ENCODE data around the gene RPL10. TPM values are rescaled to one million over a fixed set of nuclear protein-coding genes. Genes with fewer than 3 reads are reported as not detected.
A peak's percentile ranks its signal among the peaks of the same experiment; 100 is the strongest.

RPL10 gene
- total RNA-seq, 4 donors from 2014 or later, result 1,199 to 6,548 (median 3,258) TPM

- peaks cover 12 to 16% of the 10 kb centered on the region in 2 donors for H3K4me1 ChIP-seq
- H3K27me3 ChIP-seq, result no peaks in the 10 kb centered on the region
- peak; percentile 71 to 79 for DNase-seq
- intact Hi-C loops (cut with DNase I), result no loop called here
- no peaks in the 10 kb centered on the region for H3K36me3 ChIP-seq
- H3K27ac ChIP-seq, result peak overlapping the region in 2 of 3 donors; percentile 5 to 22
- peak overlapping the region in 1 of 3 donors; percentile 26 for H3K4me3 ChIP-seq (replicated peaks in 1 of 3)
- no peaks in the 10 kb centered on the region for H3K9me3 ChIP-seq
- peak in 1 of 2 donors; percentile 10 for TF ChIP-seq POLR2A (IDR thresholded peaks at IDR 0.05)
- peak in 4 of 6 experiments; percentile 57 to 73 (median 64) for TF ChIP-seq CTCF (IDR thresholded peaks at IDR 0.05)
- WGBS, 2 donors, result 0 to 16% methylated on average over 4 to 6 of the region's 23 CpGs
Observed at GRCh38 chrX:154373340-154374306, 24.6 kb upstream of the RPL10 start.

GRCh38 chrX:154374313-154375155, 23.6 kb upstream of the RPL10 start, which contains the start of gene FLNA:
Gene FLNA (minus strand): TSS chrX:154374634. CDS start chrX:154371245, 3,389 bp downstream.
- Histone ChIP-seq H3K4me3 (replicated peaks in 1 of 3) (peak within 1 kb of the TSS in 1 of 3 donors; percentile 26), H3K27ac (peak within 1 kb of the TSS in 2 of 3 donors; percentile 5 to 18), H3K36me3 (no peaks in the 10 kb centered on the region), H3K27me3 (no peaks in the 10 kb centered on the region), H3K9me3 (no peaks in the 10 kb centered on the region), H3K4me1 (peaks cover 12 to 14% of the 10 kb centered on the region in 2 donors)
- DNase-seq, result peak; percentile 41 to 47
- 42 to 64% methylated on average over 2 to 6 of the region's 95 CpGs for WGBS, 2 donors
- intact Hi-C loops (cut with DNase I), result no loop called here
- peak in 1 of 2 donors; percentile 22 for TF ChIP-seq POLR2A (IDR thresholded peaks at IDR 0.05)
- peak in 2 of 6 experiments; percentile 18 to 24 for TF ChIP-seq CTCF (IDR thresholded peaks at IDR 0.05)

- Histone ChIP-seq H3K36me3 (no peaks in the 10 kb centered on the region), H3K4me3 (replicated peaks in 1 of 3) (no peak overlapping the region), H3K4me1 (peaks cover 12 to 14% of the 10 kb centered on the region in 2 donors), H3K9me3 (no peaks in the 10 kb centered on the region), H3K27me3 (no peaks in the 10 kb centered on the region), H3K27ac (no peak overlapping the region)
- TF ChIP-seq POLR2A (IDR thresholded peaks at IDR 0.05), result no peak
- TF ChIP-seq CTCF (IDR thresholded peaks at IDR 0.05), result no peak
- no peak for DNase-seq
- WGBS, 2 donors, result 63 to 73% methylated on average over 10 of the region's 10 CpGs
- intact Hi-C loops (cut with DNase I), result no loop called here
Observed at GRCh38 chrX:154375156-154375504, 23.0 kb upstream of the RPL10 start.

- no peak for DNase-seq
- Histone ChIP-seq H3K27me3 (no peaks in the 10 kb centered on the region), H3K4me3 (replicated peaks in 1 of 3) (no peak overlapping the region), H3K36me3 (no peaks in the 10 kb centered on the region), H3K9me3 (no peaks in the 10 kb centered on the region), H3K27ac (no peak overlapping the region), H3K4me1 (peaks cover 12 to 23% of the 10 kb centered on the region in 2 donors)
- WGBS, 2 donors, result 83 to 90% methylated on average over 3 of the region's 3 CpGs
- intact Hi-C loops (cut with DNase I), result no loop called here
- TF ChIP-seq CTCF (IDR thresholded peaks at IDR 0.05), result no peak
- TF ChIP-seq POLR2A (IDR thresholded peaks at IDR 0.05), result no peak
Observed at GRCh38 chrX:154376774-154377173, 21.4 kb upstream of the RPL10 start.

Data from thyroid gland (tissue), 4 donors.